ENCODE measurements around the gene CLDN20.

DNA sequence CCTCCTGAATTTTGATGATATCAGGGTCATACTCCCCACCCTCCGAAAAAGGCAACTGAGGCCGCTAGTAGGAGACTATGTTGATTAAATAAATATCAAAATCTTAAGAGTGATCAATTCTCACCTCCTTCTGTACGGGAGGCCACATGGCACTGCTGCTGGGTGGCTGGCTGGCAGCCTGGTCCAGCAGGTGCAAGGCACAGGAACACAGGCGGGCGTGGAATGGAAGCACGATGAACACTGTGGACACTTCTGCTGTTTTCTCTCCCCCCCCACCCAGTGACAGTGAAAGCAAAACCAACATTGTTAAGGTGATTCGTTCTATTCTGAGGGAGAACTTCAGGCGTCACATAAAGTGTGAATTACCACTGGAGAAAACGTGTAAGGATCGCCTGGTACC is 9.7 kb upstream of the CLDN20 start:
- TF ChIP-seq, protein P1, sequence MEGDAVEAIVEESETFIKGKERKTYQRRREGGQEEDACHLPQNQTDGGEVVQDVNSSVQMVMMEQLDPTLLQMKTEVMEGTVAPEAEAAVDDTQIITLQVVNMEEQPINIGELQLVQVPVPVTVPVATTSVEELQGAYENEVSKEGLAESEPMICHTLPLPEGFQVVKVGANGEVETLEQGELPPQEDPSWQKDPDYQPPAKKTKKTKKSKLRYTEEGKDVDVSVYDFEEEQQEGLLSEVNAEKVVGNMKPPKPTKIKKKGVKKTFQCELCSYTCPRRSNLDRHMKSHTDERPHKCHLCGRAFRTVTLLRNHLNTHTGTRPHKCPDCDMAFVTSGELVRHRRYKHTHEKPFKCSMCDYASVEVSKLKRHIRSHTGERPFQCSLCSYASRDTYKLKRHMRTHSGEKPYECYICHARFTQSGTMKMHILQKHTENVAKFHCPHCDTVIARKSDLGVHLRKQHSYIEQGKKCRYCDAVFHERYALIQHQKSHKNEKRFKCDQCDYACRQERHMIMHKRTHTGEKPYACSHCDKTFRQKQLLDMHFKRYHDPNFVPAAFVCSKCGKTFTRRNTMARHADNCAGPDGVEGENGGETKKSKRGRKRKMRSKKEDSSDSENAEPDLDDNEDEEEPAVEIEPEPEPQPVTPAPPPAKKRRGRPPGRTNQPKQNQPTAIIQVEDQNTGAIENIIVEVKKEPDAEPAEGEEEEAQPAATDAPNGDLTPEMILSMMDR (IDR thresholded peaks at IDR 0.05), result no peak
- TF ChIP-seq POLR2A (IDR thresholded peaks at IDR 0.05), result no peak
